H1 (cell line): ENCODE measurements around the gene LDLRAD4. TPM values are rescaled to one million over a fixed set of nuclear protein-coding genes. Genes with fewer than 3 reads are reported as not detected.

Experiments used
- CTCF ChIA-PET: fragments of 300-600 bp; sonication (Branson Sonifier 250); formaldehyde crosslinking; loops from one replicate; lab custom pipeline; 2021; ENCODE audit not compliant: partially characterized antibody; lab: Charles Lee
- POLR2A ChIA-PET: fragments of 300-600 bp; sonication (Branson Sonifier 250); formaldehyde crosslinking; loops from one replicate; lab custom pipeline; 2021; ENCODE audit warnings: inconsistent platforms; ENCODE audit not compliant: partially characterized antibody; lab: Charles Lee
- DNase-seq, 2 experiments: peaks; one replicate each; pipeline versions ENCODE4 v3.0.0 to v3.0.0-alpha.2; 2010 to 2022; ENCODE audit warnings: low spot score in 2 of 2, low read depth in 1 of 2, mixed read lengths in 1 of 2
- FAIRE-seq: peaks from 2 replicates; lab custom pipeline; 2011; peaks lifted over from hg19 to GRCh38; lab: Jason Lieb, UNC
- H2AFZ ChIP-seq: 2 replicates; pipeline ENCODE4 v1.8.1; 2012; ENCODE audit warnings: low read length, inconsistent platforms
- H2AK5ac ChIP-seq: 2 replicates; pipeline ENCODE4 v1.6.1; 2013; ENCODE audit warnings: low read depth, low read length
- H2BK120ac ChIP-seq: replicated peaks from 2 replicates; pipeline ENCODE3; 2013; ENCODE audit warnings: low read depth, low read length, inconsistent platforms
- H2BK12ac ChIP-seq: 2 replicates; pipeline ENCODE4 v1.6.1; 2013; ENCODE audit warnings: low read depth, low read length
- H2BK15ac ChIP-seq: 2 replicates; pipeline ENCODE4 v1.6.1; 2013; ENCODE audit warnings: low read length
- H2BK20ac ChIP-seq: 2 replicates; pipeline ENCODE4 v1.6.1; 2013; ENCODE audit warnings: low read length
- H2BK5ac ChIP-seq: 2 replicates; pipeline ENCODE4 v1.6.1; 2013; ENCODE audit warnings: low read depth, low read length
- H3K14ac ChIP-seq: 2 replicates; pipeline ENCODE4 v1.6.1; 2013; ENCODE audit warnings: inconsistent platforms; ENCODE audit not compliant: insufficient read length
- H3K18ac ChIP-seq: 2 replicates; pipeline ENCODE4 v1.6.1; 2013; ENCODE audit warnings: low read length; ENCODE audit errors: extremely low read depth
- H3K23ac ChIP-seq: 2 replicates; pipeline ENCODE4 v1.6.1; 2013; ENCODE audit warnings: inconsistent platforms; ENCODE audit not compliant: insufficient read length
- H3K23me2 ChIP-seq: 2 replicates; pipeline ENCODE4 v1.6.1; 2013; ENCODE audit warnings: low read depth, low read length
- H3K27ac ChIP-seq: 2 replicates; pipeline ENCODE4 v1.6.1; 2011; ENCODE audit warnings: low read depth, low read length, inconsistent platforms
- H3K27me3 ChIP-seq, 4 experiments: replicated peaks in 1 of 4; 1 replicate in 1 of 4; 2 replicates in 3 of 4; pipeline versions ENCODE4 v1.6.1 to v1.8.1; 2011 to 2013; ENCODE audit warnings: low read length in 3 of 4, mild to moderate bottlenecking in 3 of 4, inconsistent platforms in 2 of 4, mixed read lengths in 2 of 4, moderate library complexity in 1 of 4; ENCODE audit not compliant: control insufficient read depth in 3 of 4, insufficient read depth in 3 of 4; ENCODE audit errors: extremely low read depth in 1 of 4
- H3K36me3 ChIP-seq, 4 experiments: 2 replicates each; pipeline versions ENCODE4 v1.6.1 to v1.8.1; 2011 to 2013; ENCODE audit warnings: mild to moderate bottlenecking in 4 of 4, low read length in 3 of 4, moderate library complexity in 2 of 4, control low read depth in 1 of 4, inconsistent platforms in 1 of 4; ENCODE audit not compliant: insufficient read depth in 4 of 4, control insufficient read depth in 2 of 4
- H3K4ac ChIP-seq: replicated peaks from 2 replicates; pipeline ENCODE3; 2013; ENCODE audit warnings: low read length, low read depth, mixed read lengths, inconsistent platforms; ENCODE audit not compliant: insufficient read length
- H3K4me1 ChIP-seq, 4 experiments: replicated peaks in 1 of 4; 1 replicate in 1 of 4; 2 replicates in 3 of 4; pipeline versions ENCODE4 v1.6.1 to v1.8.1; 2011 to 2013; ENCODE audit warnings: low read length in 3 of 4, inconsistent platforms in 2 of 4, mixed read lengths in 1 of 4; ENCODE audit not compliant: insufficient read depth in 4 of 4, control insufficient read depth in 3 of 4
- H3K4me2 ChIP-seq, 2 experiments: 2 replicates each; pipeline versions ENCODE4 v1.6.1 to v1.8.1; 2011 to 2013; ENCODE audit warnings: low read depth in 2 of 2, low read length in 2 of 2, control low read depth in 1 of 2, inconsistent platforms in 1 of 2, mild to moderate bottlenecking in 1 of 2; ENCODE audit not compliant: insufficient read depth in 1 of 2
- H3K4me3 ChIP-seq, 4 experiments: fragments of 200-600, 300-600 bp in 1 of 4; sonication (generic), shearing (Covaris generic), sonication (Bioruptor Twin) in 1 of 4; 2 replicates each; pipeline versions ENCODE4 v1.5.1 to v1.8.1; 2011 to 2016; ENCODE audit warnings: low read length in 4 of 4, low read depth in 3 of 4, control low read depth in 2 of 4, inconsistent platforms in 2 of 4, mild to moderate bottlenecking in 2 of 4, mixed read lengths in 1 of 4, moderate library complexity in 1 of 4; ENCODE audit not compliant: insufficient read depth in 2 of 4; ENCODE audit errors: extremely low read depth in 1 of 4
- H3K56ac ChIP-seq: replicated peaks from 2 replicates; pipeline ENCODE3; 2013; ENCODE audit warnings: low read depth, mild to moderate bottlenecking, mixed read lengths, low read length, inconsistent platforms; ENCODE audit not compliant: insufficient read length
- H3K79me1 ChIP-seq: 2 replicates; pipeline ENCODE4 v1.6.1; 2013; ENCODE audit warnings: low read depth, low read length, control low read depth
- H3K79me2 ChIP-seq, 2 experiments: 2 replicates each; pipeline versions ENCODE4 v1.6.1 to v1.8.1; 2012 to 2013; ENCODE audit warnings: low read length in 2 of 2, mild to moderate bottlenecking in 2 of 2, inconsistent platforms in 1 of 2; ENCODE audit not compliant: insufficient read depth in 2 of 2, control insufficient read depth in 1 of 2
- H3K9ac ChIP-seq, 4 experiments: replicated peaks in 1 of 4; 1 replicate in 1 of 4; 2 replicates in 3 of 4; pipeline versions ENCODE4 v1.6.1 to v1.8.1; 2011 to 2013; ENCODE audit warnings: low read depth in 3 of 4, low read length in 3 of 4, control low read depth in 2 of 4, mild to moderate bottlenecking in 2 of 4, moderate library complexity in 2 of 4, inconsistent platforms in 1 of 4; ENCODE audit errors: extremely low read depth in 1 of 4
- H3K9me3 ChIP-seq, 2 experiments: 2 replicates each; pipeline versions ENCODE4 v1.6.1 to v1.8.1; 2012 to 2013; ENCODE audit warnings: mild to moderate bottlenecking in 2 of 2, moderate library complexity in 2 of 2, control low read depth in 1 of 2, inconsistent platforms in 1 of 2, low read depth in 1 of 2, low read length in 1 of 2, mixed read lengths in 1 of 2; ENCODE audit not compliant: insufficient read depth in 2 of 2
- H4K20me1 ChIP-seq, 2 experiments: replicated peaks in 1 of 2; 2 replicates each; pipeline versions ENCODE3 to v1.8.1; 2011 to 2013; ENCODE audit warnings: inconsistent platforms in 2 of 2, low read length in 2 of 2, mild to moderate bottlenecking in 1 of 2; ENCODE audit not compliant: insufficient read depth in 2 of 2, control insufficient read depth in 1 of 2
- H4K5ac ChIP-seq: 2 replicates; pipeline ENCODE4 v1.6.1; 2013; ENCODE audit warnings: low read length, low read depth, mixed read lengths, inconsistent platforms; ENCODE audit not compliant: insufficient read length
- H4K8ac ChIP-seq: 2 replicates; pipeline ENCODE4 v1.8.0; 2013; ENCODE audit warnings: mild to moderate bottlenecking, moderate library complexity, low read length, inconsistent platforms; ENCODE audit not compliant: insufficient read depth; ENCODE audit errors: extremely low read depth
- H4K91ac ChIP-seq: replicated peaks from 2 replicates; pipeline ENCODE3; 2013; ENCODE audit warnings: low read length, mixed read lengths, inconsistent platforms; ENCODE audit not compliant: insufficient read length
- BRCA1 ChIP-seq: IDR thresholded peaks from 2 replicates; pipeline ENCODE4 v1.6.1; 2012; ENCODE audit warnings: low read depth, low read length, improper control_type of control experiment
- CEBPB ChIP-seq: IDR thresholded peaks from 2 replicates; pipeline ENCODE4 v1.6.1; 2012; ENCODE audit warnings: low read depth, low read length
- CHD2 ChIP-seq: IDR thresholded peaks from 2 replicates; pipeline ENCODE4 v1.6.1; 2012; ENCODE audit warnings: low read length, improper control_type of control experiment
- FOSL1 ChIP-seq: IDR thresholded peaks from 2 replicates; pipeline ENCODE4 v1.6.1; 2011; ENCODE audit warnings: mild to moderate bottlenecking, low read depth, low read length, moderate library complexity; ENCODE audit not compliant: insufficient read depth
- HDAC6 ChIP-seq: IDR thresholded peaks from one replicate; pipeline ENCODE4 v1.7.1; 2012; ENCODE audit warnings: low read depth, mild to moderate bottlenecking, inconsistent platforms, low read length, moderate library complexity
- JUN ChIP-seq: IDR thresholded peaks from 2 replicates; pipeline ENCODE4 v1.6.1; 2011; ENCODE audit warnings: low read depth, mild to moderate bottlenecking, improper control_type of control experiment, low read length
- RFX5 ChIP-seq: IDR thresholded peaks from 2 replicates; pipeline ENCODE4 v1.6.1; 2011; ENCODE audit warnings: low read depth, low read length, improper control_type of control experiment, borderline replicate concordance
- RXRA ChIP-seq: IDR thresholded peaks from 2 replicates; pipeline ENCODE4 v1.6.1; 2011; ENCODE audit warnings: low read depth, mild to moderate bottlenecking, low read length, moderate library complexity; ENCODE audit not compliant: insufficient read depth
- SP1 ChIP-seq: IDR thresholded peaks from 2 replicates; pipeline ENCODE4 v1.6.1; 2011; ENCODE audit warnings: low read depth, low read length
- SP2 ChIP-seq: IDR thresholded peaks from 2 replicates; pipeline ENCODE4 v1.6.1; 2012; ENCODE audit warnings: mild to moderate bottlenecking, low read length, inconsistent platforms
- WGBS, 2 experiments: shearing (Covaris generic) in 1 of 2; methylation state at CpG; one replicate each; pipeline versions ENCODE4 v1.1.6 to v1.1.7; 2013 to 2015; ENCODE audit warnings: low lambda C conversion rate in 2 of 2, mixed read lengths in 2 of 2, inconsistent platforms in 1 of 2, low coverage in 1 of 2, missing lambda C conversion rate in 1 of 2; ENCODE audit not compliant: insufficient replicate concordance in 2 of 2, insufficient coverage in 1 of 2, insufficient read length in 1 of 2; ENCODE audit errors: extremely low coverage in 1 of 2, missing lambda C conversion rate in 1 of 2; 5-methylcytosine and 5-hydroxymethylcytosine counted together
- polyA plus RNA-seq, 7 experiments: library from polyadenylated mRNA; depleted of rRNA in 3 of 7; stranded (reverse) in 5 of 7; unstranded in 2 of 7; fragments of >200 nt in 5 of 7; fragments of 200-250 nt in 2 of 7; gene quantifications; 1 replicate in 5 of 7; 2 replicates in 1 of 7; 4 replicates in 1 of 7; pipeline versions ENCODE4 v1.2.1 to v1.2.3, GENCODE V29; 2011 to 2013; ENCODE audit warnings: missing spikeins in 2 of 7, mixed read lengths in 2 of 7
- total RNA-seq: library from RNA; stranded (reverse); fragmentation: NEBNext Ultra II Directional; extraction: Animal tissue kit (Norgen Biotek cat#: 25700); gene quantifications from 2 replicates; pipeline ENCODE4 v1.2.1, GENCODE V29; 2021
- TF ChIP-seq, protein P1 (sequence below): IDR thresholded peaks from 2 replicates; pipeline ENCODE4 v1.6.1; 2011; ENCODE audit warnings: low read length, improper control_type of control experiment

The LDLRAD4 gene
- total and polyA plus RNA-seq, 2 of the 8 experiments (the other 6 are each of a cell fraction or from before 2014, with no cell fraction given): 0.77 to 1.4 TPM

DNA sequence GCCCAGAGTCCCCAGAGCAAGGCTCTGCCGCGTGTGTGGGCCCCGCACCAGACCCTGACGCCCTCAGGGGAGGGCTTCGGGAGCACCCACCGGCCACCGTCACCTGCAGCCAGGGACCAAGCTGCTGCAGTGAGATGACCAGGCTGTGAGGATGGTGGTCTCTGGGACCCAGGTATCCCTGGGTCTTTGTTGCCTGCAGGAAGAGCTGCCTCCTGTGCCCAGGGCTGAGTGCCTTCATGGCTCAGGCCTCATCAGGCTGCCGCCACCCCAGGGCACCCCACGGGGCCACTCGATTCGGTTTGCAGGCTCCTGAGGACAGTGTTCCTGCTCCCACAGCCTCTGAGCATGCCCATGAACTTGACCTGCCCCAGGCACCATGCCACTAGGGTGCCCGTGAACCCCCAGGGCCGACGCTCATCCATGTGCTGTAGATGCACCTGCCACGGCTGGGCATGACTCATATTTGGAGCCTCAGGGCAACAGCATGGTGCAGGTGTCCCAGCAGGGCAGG lies 398.0 kb downstream of the LDLRAD4 start:
- Histone ChIP-seq H3K4me2 (no peak overlapping the region), H4K5ac (no peak overlapping the region), H4K8ac (no peak overlapping the region; the same call in 1 of the 2 replicates), H2BK15ac (no peak overlapping the region), H4K20me1 (peaks cover 0 to 2% of the 10 kb centered on the region in 2 experiments), H3K14ac (no peak overlapping the region), H3K18ac (no peak overlapping the region), H3K79me1 (no peaks in the 10 kb centered on the region; the same call in 1 of the 2 replicates), H3K9me3 (no peaks in the 10 kb centered on the region), H2BK5ac (no peak overlapping the region), H3K27me3 (peaks cover 0 to 17% (median 17%) of the 10 kb centered on the region in 4 experiments; a peak in 4 of 7 replicates), H2AFZ (no peak overlapping the region), H3K23ac (no peak overlapping the region), H2BK120ac (no peak overlapping the region), H2AK5ac (no peak overlapping the region), H3K4me1 (peaks cover 0 to 6% (median 3%) of the 10 kb centered on the region in 4 experiments; a peak in 2 of 7 replicates), H3K27ac (no peak overlapping the region), H3K4ac (no peak overlapping the region), H2BK12ac (no peak overlapping the region), H4K91ac (no peak overlapping the region), H2BK20ac (no peak overlapping the region), H3K36me3 (no peaks in the 10 kb centered on the region), H3K79me2 (no peaks in the 10 kb centered on the region), H3K56ac (no peak overlapping the region), H3K23me2 (no peaks in the 10 kb centered on the region), H3K4me3 (no peak overlapping the region), H3K9ac (no peak overlapping the region)
- DNase-seq: no peak
- ChIA-PET CTCF (interaction anchor here (0.6 kb wide), 2 partner anchors 295 to 457 kb away, joined by 3 to 4 read pairs; no protein-coding TSS in a partner anchor), POLR2A (no interaction called here)
- no peak for FAIRE-seq
- WGBS, 2 experiments: 91% methylated on average over 15 of the region's 15 CpGs; no CpG with 5 or more reads in 1 of the 2 experiments
- TF ChIP-seq HDAC6: no peak
- no peak for TF ChIP-seq CHD2
- no peak for TF ChIP-seq BRCA1
- no peak for TF ChIP-seq SP2
- no peak for TF ChIP-seq SP1
- TF ChIP-seq FOSL1: no peak
- TF ChIP-seq, protein P1, sequence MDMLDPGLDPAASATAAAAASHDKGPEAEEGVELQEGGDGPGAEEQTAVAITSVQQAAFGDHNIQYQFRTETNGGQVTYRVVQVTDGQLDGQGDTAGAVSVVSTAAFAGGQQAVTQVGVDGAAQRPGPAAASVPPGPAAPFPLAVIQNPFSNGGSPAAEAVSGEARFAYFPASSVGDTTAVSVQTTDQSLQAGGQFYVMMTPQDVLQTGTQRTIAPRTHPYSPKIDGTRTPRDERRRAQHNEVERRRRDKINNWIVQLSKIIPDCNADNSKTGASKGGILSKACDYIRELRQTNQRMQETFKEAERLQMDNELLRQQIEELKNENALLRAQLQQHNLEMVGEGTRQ: no peak
- no peak for TF ChIP-seq RFX5
- TF ChIP-seq RXRA: no peak
- TF ChIP-seq JUN: no peak
- no peak for TF ChIP-seq CEBPB
